ENCODE data around the gene EYA2.

The EYA2 gene

DNA sequence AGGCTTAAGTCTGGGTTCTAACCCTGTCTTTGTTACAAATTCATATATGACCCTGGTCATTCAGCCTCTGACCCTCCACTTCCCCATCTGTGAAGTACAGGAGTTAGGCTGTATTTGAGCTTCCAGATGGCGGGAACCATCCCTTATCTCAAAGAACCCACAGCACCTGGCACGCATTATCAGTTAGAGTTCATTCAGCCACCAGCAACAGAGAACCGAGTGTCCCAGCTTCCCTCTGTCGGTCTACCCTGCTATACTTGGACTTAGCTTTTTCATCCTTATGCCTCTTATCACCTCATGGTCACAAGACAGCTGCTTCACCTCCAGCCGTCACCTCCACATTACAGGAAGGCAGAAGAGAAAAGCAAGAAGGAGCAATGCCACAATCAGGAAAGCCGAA, 147.8 kb downstream of the EYA2 start:
- no peak for DNase-seq

DNA sequence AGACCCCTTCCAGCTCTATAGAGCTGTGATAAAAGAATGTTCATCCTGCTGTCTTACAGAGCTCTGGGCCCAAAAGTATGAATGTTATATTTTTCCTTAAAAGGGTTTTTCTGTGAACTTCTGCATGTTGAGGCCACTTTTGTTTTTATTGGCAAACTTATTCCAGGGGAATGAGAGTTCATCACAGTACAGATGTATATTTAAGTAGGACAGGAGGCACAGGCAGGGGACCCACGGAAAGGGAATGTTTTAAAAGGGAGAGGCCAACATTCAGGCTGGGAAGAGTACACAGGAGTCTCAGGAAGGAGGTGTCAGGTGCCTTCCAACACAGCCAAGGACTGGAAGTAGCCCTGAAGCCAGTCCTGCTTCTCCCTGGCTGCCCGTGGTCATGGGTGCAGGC, 148.4 kb downstream of the EYA2 start:
- DNase-seq = no peak

DNA sequence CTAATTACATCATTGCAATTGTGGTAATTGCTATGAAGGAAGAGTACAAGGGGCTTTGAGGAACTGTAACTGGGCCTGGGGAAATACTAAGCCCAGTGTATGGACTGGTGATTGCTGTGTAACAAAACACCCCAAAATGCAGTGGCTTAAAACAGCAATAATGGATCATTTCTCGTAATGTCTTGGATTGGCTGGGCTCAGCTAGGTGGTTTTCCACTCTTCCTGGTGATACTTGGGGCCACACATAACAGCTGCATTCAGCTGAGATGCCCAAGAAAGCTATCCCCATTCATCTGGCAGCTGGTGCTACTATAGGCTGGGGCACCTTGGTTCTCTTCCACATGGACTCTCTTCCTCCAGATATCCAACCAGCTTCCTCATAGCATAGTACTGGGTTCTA, 150.3 kb downstream of the EYA2 start:
- no peak for DNase-seq

DNA sequence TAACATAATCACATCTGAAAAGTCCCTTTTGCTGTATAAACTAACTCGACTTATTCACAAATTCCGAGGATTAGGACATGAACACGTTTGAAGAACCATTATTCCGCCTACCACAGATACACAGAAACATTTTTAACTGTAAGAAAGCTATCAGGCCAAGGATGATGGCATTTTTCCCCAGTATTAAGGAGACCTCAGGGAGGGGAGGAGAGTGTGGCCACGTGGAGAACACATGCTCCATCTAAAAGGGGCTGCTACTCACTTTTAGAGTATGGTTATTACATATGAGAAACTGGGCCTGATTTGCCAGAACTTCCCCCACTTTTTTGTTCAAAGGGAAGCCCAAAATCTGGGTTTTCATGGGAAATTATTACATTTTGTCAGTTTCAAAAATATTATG, 153.4 kb downstream of the EYA2 start:
- no peak for DNase-seq

DNA sequence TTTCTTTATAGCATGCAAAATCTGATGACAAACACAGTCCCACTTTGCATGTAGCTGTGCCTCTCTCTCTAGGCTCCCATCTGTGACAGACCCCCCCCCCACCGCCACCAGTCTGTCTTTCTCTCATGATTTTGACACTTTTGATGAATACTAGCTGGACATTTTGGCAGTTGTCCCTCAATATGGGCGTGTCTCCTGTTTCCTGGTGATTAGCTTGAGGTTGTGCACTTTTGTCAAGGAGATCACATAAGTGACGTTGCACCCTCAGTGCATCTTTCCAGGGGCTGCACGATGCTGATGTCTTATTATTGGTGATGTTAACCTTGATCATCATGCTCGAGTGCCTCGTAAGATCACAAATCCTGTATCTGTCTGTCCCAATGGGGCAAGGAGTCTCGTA, 155.1 kb downstream of the EYA2 start:
- DNase-seq = no peak

DNA sequence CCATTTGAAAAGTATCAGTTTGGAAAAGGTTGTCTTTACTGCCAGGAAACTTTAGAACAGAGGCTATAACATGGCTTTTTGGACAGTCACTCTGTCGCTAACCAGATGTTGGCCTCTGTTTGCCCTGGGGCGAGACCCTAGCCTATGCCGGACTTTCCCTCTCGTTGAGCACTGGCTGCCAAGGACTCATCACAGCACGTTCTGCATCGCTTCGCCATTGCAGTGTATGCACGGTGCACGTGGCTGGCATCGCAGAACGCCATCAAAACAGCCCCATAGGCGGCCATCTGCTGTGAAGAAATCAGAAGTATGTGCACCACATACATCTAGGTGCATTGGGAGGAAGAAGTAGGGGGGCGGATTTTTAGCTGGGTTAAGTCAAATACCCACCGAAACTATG, 156.4 kb downstream of the EYA2 start:
- no peak for DNase-seq

DNA sequence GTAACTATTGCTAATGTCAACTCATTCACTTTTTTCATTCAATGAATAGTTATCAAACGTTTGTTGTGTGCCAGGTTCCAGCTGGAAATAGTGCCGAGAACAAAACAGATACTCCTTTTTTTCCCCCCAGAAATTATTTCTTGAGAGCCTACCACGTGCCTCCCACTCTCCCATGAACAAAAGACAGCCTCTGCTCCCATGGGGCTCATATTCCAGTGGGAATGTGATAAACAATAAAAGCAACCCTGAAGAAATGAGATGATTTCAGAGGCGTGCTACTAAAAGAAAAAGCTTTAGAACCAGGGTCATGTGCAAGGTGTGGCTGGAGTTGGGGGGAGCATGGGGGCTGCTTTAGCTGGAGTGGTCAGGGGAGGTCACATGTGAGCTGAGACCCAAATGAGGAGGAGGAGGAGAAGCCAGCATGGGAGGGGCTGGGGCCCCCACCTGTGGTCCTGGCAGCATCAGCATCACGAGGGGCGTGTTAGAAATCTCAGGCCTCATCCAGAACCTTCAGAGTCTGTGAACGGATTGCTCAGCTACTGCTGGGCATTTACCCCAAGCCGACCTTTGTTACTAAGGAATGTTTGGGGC, 157.4 kb downstream of the EYA2 start:
- DNase-seq = no peak

DNA sequence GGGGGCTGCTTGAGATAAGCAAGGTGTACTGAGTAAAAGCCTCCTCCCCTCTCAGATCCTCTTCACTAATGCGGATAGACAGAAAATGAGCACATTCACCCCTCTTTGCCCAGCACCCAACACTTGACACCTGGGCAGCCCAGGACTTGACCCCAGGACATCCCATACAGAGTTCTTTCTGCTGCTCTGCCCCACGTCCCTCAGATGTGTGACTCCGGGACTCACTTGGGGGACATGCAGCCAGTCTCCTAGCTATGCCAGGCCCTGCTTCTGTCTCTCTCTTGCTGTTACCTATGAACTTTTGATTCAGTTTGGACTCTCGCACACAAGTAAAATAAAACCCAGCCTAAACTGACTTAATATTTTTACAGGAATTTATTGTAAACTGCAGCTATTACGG, 159.9 kb downstream of the EYA2 start:
- no peak for DNase-seq

DNA sequence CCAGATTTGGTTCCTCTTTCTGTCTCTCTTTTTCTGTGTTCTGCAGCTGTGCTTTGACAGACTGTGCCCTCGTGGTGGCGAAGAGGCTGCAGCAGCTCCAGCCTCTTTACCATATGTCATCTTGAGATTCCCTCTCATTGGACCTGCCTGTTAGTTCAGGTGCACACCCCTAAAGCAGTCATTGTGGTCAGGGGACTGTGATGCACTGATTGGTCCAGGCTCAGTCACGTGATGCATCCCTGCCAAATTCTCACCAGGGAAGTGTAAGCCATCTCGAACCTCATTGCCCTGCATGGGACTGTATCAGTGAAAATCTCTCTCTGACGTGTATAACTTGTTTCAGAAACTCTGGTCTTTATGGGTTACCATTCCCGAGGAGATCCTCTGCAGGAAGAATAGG, 160.3 kb downstream of the EYA2 start:
- no peak for DNase-seq

DNA sequence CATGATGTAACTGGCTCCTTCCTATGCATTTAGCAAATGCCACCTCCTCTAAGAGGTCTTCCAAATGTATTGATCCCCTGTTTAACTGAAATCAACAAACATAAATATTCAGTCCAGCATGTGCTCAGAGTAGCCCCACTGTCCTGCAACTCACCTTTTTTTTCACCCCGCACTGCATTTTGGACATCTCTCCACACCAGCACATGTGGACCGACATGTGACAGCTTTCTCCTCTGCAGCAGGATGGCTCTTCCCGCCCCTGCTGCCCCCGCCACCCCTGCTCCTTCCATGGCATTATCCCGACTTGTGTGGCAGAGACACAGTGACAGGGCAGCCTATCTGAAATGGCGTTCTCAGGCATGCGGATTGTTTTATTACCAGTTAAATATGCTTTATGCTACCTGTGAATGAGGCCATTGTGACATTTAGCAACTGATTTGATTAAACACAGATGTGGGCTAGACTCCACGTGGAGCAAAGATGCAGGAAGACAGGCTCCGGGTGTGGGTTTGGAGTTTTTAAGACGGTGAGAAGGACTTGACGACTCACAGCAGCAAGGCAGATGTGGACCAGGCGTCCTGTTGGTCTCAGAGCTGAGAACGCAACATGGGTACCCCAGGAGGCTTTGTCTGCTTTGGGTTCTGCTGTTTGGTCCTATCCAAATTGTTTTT, 161.2 kb downstream of the EYA2 start:
- DNase-seq = no peak

DNA sequence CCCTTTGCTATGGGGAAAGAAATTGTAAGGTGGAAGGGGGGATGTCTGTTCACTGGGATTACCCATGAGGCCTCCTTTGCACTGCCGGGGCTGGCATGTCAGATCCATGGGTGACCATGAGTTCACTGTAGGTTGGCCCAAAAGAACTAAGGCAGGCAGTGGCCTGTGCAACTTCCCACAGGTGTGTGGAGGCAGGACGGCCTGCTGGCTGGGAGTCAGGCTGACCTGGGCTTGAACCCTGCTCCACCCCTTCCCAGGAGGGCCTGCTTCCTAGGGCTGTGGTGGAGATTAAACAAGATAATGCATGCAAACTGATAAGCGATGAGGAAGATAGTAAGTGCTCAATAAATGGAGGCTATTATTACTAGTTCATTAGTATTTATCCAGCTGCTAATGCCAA, 163.0 kb downstream of the EYA2 start:
- DNase-seq = no peak

DNA sequence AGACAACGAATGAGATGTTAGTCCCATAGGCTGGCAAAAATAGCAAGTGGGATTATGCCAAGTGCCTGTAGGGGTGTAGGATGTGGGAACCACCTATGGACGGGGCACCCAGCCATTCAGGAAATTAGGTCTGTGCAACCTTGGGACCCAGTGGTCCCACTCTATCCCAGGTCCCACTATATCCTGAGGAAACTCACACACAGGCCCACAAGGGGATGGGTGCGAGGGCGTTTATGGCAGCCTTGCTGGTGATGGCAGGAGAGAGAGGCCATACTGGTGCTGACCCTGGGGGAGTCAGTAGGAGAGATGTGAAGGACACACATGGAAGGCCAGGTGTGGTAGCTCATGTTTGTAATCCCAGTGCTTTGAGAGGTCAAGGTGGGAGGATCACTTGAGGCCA, 163.6 kb downstream of the EYA2 start:
- DNase-seq = no peak

DNA sequence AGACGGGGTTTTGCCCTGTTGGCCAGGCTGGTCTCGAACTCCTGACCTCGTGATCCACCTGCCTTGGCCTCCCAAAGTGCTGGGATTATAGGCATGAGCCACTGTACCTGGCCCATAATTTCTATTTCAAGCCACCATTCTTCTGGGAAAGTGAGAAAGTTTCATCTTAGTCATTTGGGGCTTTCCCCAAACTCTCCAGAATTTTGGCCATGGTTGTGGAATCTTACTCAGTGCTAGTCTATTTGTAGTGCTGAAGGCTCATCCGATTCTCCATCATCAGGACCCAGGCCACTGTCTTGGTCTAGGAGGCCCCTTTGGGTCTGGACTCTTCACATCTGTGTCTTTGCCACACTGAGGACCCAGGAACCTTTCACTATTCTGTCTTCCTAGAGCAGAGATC, 164.9 kb downstream of the EYA2 start:
- DNase-seq = peak; percentile 27 to 52

DNA sequence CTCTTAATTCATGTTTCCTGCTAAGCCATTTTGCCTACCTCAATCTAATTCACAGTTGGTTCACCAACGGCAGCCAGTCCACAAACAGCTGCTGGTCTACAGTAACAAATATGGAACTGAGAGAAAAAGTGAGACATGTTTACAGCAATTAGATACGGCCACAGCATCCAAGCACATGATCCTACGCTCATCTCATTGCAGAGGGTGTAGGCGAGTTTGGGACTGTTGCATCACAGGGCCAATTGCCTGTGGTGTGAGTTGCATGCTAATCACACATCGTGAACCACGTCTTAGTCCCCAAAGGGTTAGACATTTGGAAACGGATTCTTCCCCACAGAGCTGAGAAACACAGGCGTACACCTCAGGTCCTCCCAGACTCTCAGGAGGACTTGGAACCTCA, 166.9 kb downstream of the EYA2 start:
- DNase-seq = peak; percentile 49 to 89

DNA sequence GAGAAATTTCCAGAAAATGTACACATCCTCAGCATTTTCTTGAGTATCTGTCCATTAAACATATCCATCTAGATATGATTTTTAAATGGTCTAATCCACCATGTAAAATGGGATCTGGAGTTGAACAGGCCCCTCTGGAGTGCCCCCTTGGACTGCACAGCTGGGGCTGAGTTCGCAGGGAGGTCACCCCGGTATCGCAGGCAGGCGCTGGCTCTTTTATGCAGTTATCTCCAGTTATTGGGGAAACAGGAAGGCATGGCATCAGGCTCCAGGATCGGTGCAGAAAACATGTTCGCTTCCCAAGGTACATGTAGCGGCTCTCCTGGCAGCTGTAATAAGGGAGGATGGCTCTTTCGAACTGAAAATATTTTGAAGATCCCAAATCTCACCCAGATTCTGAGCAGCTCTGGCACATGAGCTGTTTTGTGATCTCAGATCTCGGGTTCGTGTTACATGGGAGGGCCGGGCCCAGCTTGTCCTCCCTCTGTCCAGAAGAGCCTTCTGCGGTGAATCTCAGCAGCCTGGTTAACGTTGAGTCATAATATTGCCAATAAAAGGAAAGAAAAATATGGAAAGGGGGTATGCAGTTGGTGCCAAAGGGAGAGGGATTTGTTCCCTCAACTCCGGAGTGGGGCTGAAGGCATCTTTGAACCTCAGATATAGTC, 167.7 kb downstream of the EYA2 start:
- DNase-seq = no peak

DNA sequence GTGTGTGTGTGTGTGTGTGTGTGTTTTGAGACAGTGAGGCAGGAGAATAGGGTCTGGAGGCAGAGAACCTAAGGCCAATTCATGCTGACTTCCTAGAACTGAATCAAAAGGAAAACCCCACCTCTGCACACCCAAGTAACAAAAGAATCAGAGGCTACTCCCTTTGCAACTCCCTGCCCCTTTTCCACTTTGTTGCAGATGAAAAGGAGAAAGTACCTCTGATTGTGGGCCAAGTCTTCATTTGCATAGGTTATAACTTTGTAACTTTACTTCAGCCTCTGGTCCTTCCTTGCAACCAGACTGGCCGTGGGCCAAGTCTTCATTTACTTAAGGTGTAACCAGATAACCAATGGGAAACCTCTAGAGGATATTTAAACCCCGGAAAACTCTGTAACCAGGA, 168.8 kb downstream of the EYA2 start:
- DNase-seq = no peak

DNA sequence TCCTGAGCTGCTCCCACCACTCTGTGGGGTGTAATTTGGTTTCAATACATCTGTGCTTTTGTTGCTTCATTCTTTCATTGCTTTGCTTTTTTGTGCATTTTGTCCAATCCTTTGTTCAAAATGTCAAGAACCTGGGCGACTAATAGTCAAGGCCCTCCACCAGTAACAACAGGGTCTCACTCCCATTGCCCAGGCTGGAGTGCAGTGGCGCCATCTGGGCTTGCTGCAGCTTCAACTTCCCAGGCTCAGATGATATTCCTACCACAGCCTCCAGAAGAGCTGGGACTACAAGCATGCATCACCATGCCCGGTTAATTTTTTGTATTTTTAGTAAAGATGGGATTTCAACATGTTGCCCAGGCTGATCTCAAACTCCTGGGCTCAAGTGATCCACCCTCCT, 169.2 kb downstream of the EYA2 start:
- DNase-seq = no peak

DNA sequence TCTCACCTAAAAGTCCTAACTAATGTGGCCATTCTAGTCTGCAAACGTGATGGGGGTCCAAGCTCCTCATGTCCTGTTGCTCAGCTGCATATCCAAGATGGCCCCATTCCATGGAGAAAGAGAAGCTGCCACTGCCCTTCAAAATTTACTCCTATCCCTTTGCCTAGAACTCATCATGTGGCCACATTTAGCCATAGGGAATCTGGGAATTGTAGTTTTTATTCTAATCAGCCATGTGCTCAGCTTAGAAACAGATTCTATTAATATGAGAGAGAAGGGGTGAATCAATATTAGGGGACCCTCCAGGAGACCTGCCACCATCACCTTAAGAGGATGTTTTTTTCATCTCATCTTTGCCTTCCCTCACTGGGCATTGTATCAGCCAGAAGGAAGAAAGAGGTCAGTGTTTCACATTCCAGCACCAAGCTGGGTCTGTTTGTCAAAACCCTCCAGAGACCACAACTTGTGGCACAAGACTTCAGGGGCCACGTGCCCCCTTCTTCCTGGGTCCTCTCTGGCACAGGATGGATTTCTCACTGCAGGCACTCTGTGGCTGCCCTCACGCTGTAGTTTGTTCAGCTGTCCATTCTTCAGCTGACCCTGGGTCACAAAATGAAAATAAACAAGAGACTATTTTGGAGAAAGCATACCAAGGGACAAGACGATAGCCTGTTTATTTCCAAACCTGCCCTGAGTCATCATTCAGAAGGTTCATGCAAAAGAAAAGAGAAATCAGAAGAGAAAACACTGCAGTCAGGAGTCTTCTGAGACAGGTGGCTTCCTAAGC, 172.0 kb downstream of the EYA2 start:
- no peak for DNase-seq

DNA sequence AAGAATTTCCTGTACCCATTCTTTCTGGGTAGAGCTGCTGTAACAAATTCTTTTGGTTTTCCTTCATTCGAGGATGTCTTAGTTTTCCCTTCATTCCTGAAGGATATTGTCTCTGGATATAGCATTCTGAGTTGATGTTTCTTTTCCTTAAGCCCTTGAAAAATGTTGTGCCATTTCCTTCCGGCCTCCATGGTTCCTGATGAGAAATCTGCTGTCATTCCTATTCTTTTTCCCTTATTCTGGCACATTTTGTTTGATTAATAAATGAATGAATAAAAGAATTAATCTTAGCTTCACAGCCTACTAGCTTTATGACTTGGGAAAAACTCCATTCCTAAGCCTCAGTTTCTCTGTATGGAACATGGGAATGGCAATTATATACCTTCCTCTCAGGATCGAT, 173.1 kb downstream of the EYA2 start:
- DNase-seq = no peak

DNA sequence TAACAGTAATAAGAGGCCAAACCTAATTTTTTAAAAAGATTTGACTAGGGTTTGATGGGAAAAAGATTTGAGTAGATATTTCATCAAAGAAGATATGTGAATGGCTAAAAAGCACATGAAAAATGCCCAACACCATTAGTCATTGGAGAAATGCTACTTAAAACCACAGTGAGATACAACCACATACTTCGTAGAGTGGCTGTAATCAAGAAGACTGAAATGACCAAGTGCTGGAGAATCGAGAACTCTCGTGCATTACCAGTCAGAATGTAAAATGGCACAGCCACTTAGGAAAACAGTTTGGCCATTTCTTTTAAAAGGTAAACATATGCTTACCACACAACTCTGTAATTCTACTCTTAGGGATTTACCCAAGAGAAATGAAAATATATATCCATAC, 175.5 kb downstream of the EYA2 start:
- DNase-seq = no peak

DNA sequence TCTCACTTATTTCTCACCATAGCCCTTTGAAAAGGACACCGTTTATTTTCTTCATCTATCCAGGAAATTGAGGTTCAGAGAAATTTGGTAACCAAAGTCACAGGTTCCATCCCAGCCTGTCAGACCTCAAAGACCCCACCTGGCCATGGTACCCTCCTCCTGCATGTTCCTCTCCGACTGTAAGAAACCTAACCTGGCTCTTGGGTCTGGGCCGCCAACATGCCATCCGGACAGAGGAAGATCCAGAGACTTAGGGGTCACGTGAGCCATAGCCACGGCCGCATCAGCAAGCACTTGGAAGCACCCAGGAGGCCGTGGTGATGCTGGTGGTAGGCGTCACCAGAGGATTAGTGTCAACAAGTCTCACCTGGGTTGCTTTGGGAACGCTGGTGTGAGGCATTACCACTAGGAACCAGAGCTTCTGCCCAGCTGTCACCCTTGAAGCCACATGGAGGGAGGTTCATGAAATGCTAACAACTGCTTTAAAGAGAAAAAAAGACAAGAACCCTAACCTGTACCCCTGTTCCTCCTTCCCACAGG, 177.1 kb downstream of the EYA2 start:
- no peak for DNase-seq

DNA sequence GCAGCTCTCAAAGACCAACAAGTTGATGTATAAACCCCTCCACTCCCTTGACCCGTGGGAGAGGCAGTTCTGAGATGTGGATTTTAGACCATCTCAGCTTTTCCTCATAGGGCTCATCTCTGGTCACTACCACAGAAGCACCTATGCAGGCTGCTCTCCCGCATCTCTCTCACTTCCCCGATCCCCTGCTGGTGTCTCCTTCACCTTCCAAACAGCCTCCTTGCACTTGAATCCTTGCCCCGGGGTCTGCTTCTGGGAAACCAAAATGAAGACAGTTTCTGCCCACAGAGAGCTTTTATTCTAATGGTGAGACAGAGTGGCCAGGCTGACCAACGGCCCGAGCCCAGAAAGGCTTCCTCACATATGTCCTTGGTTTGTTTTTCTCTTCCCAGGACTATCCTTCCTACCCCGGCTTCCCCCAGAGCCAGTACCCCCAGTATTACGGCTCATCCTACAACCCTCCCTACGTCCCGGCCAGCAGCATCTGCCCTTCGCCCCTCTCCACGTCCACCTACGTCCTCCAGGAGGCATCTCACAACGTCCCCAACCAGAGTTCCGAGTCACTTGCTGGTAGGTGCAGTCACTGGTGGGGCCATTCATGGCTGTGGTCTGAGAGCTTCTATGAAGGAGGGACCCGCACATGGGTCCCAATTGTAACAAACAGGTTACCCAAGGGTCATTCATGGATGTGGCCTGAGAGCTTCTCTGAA, 179.3 kb downstream of the EYA2 start:
- no peak for DNase-seq

DNA sequence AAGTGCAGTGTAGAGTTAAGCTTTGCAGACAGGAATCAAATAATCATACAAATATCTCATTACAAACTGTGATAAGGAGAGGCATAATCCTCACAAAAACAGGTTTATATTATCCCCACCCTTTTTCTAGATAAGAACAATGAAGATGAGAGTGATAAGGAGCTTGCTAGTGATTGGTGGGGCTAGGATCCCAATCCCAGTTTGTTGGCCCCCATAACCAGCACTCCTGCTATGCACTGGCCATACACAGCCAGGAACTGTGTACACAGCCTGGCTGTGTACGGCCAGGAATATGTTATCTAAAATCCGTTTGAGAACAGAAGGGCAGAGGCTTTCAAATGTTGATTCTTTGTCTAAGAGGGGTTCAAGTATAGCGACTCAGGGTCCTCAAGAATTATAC, 180.6 kb downstream of the EYA2 start:
- DNase-seq = no peak

All from inflammatory macrophage treated with lipopolysaccharide for 1 hour (primary cell).